Thyroid gland (tissue), 4 donors: Measurements from ENCODE around the gene EPB41. TPM values are rescaled to one million over a fixed set of nuclear protein-coding genes. Genes with fewer than 3 reads are reported as not detected.

ENCODE experiments used
- DNase-seq, 2 donors: peaks; one replicate each; pipeline ENCODE4 v3.0.0-alpha.2; 2019
- H3K27ac ChIP-seq, 3 donors: fragments of 200-600 bp; sonication (generic); 1 replicate in 2 of 3; 2 replicates in 1 of 3; pipeline ENCODE4 v1.5.1; 2016 to 2019; ENCODE audit warnings: mild to moderate bottlenecking in 1 of 3, moderate library complexity in 1 of 3
- H3K27me3 ChIP-seq: fragments of 200-600 bp; sonication (generic); one replicate; pipeline ENCODE4 v1.5.1; 2019
- H3K36me3 ChIP-seq, 2 donors: fragments of 200-600 bp; sonication (generic); one replicate each; pipeline ENCODE4 v1.5.1; 2016 to 2019
- H3K4me1 ChIP-seq, 2 donors: fragments of 200-600 bp; sonication (generic); one replicate each; pipeline ENCODE4 v1.5.1; 2017 to 2019
- H3K4me3 ChIP-seq, 3 donors: fragments of 200-600 bp; sonication (generic); replicated peaks in 1 of 3; 1 replicate in 2 of 3; 2 replicates in 1 of 3; pipeline ENCODE4 v1.5.1; 2016; ENCODE audit warnings: mild to moderate bottlenecking in 1 of 3
- H3K9me3 ChIP-seq: fragments of 200-600 bp; sonication (generic); one replicate; pipeline ENCODE4 v1.5.1; 2017
- CTCF ChIP-seq, 6 experiments: fragments of 200-600 bp in 3 of 6; fragments of 450-650 bp in 3 of 6; sonication (generic) in 3 of 6; IDR thresholded peaks; one replicate each; pipeline ENCODE4 v1.5.1; 2016 to 2019; ENCODE audit warnings: antibody characterized with exemption in 6 of 6, mild to moderate bottlenecking in 2 of 6, inconsistent platforms in 1 of 6, moderate library complexity in 1 of 6
- POLR2A ChIP-seq, 2 donors: fragments of 450-650 bp; IDR thresholded peaks; one replicate each; pipeline ENCODE4 v1.6.1; 2017; ENCODE audit warnings: antibody characterized with exemption in 2 of 2, mild to moderate bottlenecking in 2 of 2, moderate library complexity in 1 of 2
- WGBS, 2 donors: methylation state at CpG; one replicate each; pipeline ENCODE4 v1.1.5; 2017; 5-methylcytosine and 5-hydroxymethylcytosine counted together
- intact Hi-C: fragments of 100-400 bp; cut with DNase I; formaldehyde crosslinking; loops from one replicate; pipeline ENCODE4 v1.15.1; 2023
- total RNA-seq, 4 donors: library from RNA; depleted of rRNA; stranded (reverse); fragments of >200 nt; gene quantifications; one replicate each; pipeline ENCODE4 v1.2.3, GENCODE V29; 2016

EPB41 gene
- total RNA-seq, 4 donors from 2014 or later: 59.7 to 102 (median 80.2) TPM

DNA sequence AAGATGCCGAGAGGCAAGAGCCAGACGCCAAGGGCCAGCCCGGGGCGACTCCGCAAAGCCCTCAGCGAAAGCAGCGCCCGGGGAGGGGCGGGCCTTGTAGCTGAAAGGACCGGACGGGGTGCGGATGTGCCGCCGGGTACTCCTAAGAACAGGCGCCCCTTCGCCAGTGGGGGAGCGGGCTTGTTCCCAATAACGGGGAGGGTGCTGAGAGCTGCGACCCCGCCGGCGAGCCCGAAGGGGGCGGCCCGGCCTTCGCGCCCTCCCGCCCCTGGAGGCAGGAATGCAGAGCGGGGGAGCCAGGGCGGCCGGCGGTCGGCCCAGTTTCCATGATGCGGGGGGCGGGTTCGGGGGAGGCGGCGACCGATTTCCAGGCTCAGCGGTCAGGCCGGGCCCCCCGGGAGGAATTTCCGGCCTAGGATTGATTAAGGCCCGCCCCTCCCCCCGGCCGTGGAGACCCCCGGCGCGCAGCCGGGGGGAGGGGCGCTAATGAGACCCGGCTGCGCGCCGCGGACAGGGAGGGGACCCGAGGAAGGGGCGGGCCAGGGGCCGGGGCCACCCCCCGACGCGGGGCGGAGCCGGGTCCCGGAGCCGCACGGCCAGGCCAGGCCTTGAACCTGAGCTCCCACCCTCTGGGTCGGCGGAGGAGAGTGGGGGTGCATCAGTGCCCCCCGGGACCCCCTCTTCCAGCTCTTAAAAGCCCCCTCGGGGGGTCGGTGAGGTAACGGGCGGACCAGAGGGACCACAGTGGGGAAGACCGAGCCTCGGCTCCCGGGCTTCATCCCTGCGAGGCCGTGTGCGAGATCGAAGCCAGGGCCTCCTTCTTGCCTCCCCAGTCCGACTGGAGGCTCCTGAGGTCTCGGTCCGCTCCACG is 210.2 kb downstream of the EPB41 start:
- no peaks in the 10 kb centered on the region for H3K36me3 ChIP-seq
- peak; percentile 52 to 58 for DNase-seq
- peak overlapping the region; percentile 71 to 84 (median 81) for H3K27ac ChIP-seq
- peaks cover 7% of the 10 kb centered on the region for H3K27me3 ChIP-seq
- H3K9me3 ChIP-seq: no peaks in the 10 kb centered on the region
- H3K4me3 ChIP-seq: peak overlapping the region; percentile 0 to 69 (median 50)
- WGBS, 2 donors: 0 to 10% methylated on average over 1 to 18 of the region's 85 CpGs
- intact Hi-C loops: loop anchor here (5.0 kb wide), 1 partner anchor 58 kb away; the partner anchor contains the start of gene SRSF4
- H3K4me1 ChIP-seq: peaks cover 26 to 33% of the 10 kb centered on the region in 2 donors
- TF ChIP-seq CTCF (IDR thresholded peaks at IDR 0.05): peak; percentile 24 to 80 (median 46)
- TF ChIP-seq POLR2A (IDR thresholded peaks at IDR 0.05): peak in 1 of 2 donors; percentile 32

GRCh38 chr1:29125237-29125641 is 210.9 kb downstream of the EPB41 start:
- WGBS, 2 donors: 65 to 69% methylated on average over 14 of the region's 14 CpGs
- Histone ChIP-seq H3K9me3 (no peaks in the 10 kb centered on the region), H3K4me1 (peaks cover 26 to 33% of the 10 kb centered on the region in 2 donors), H3K4me3 (peak overlapping the region in 1 of 3 donors; percentile 50), H3K27ac (peak overlapping the region; percentile 71 to 84 (median 81)), H3K27me3 (peaks cover 7% of the 10 kb centered on the region), H3K36me3 (no peaks in the 10 kb centered on the region)
- intact Hi-C loops: loop anchor here (5.0 kb wide), 1 partner anchor 57 kb away; the partner anchor contains the start of gene SRSF4
- no peak for TF ChIP-seq CTCF (IDR thresholded peaks at IDR 0.05)
- TF ChIP-seq POLR2A (IDR thresholded peaks at IDR 0.05): no peak
- no peak for DNase-seq

DNA sequence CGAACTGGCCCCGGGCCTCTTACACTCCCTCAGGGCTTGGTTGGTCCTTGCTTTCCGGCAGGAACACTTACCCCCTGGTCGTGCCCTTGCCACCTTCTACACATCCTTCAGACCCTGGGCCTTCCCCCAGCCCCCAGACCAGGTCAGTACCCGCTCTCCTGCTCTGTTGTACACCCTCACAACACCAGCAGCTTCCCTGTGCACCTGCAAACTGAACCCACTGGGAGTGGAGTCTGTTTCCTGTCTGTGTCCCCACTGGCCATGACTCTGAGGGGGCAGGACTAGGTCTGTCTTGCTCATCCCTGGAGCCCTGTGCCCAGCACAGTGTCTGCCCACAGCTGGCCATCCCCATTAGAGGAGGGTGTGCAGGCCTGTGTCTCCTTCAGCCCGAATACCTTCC is 211.4 kb downstream of the EPB41 start:
- DNase-seq: no peak
- Histone ChIP-seq H3K9me3 (no peaks in the 10 kb centered on the region), H3K4me3 (no peak overlapping the region), H3K27ac (no peak overlapping the region), H3K36me3 (no peaks in the 10 kb centered on the region), H3K4me1 (peaks cover 26 to 33% of the 10 kb centered on the region in 2 donors), H3K27me3 (peaks cover 7% of the 10 kb centered on the region)
- intact Hi-C loops: loop anchor here (5.0 kb wide), 1 partner anchor 57 kb away; the partner anchor contains the start of gene SRSF4
- 94% methylated on average over 6 of the region's 6 CpGs for WGBS, 2 donors
- no peak for TF ChIP-seq CTCF (IDR thresholded peaks at IDR 0.05)
- no peak for TF ChIP-seq POLR2A (IDR thresholded peaks at IDR 0.05)

DNA sequence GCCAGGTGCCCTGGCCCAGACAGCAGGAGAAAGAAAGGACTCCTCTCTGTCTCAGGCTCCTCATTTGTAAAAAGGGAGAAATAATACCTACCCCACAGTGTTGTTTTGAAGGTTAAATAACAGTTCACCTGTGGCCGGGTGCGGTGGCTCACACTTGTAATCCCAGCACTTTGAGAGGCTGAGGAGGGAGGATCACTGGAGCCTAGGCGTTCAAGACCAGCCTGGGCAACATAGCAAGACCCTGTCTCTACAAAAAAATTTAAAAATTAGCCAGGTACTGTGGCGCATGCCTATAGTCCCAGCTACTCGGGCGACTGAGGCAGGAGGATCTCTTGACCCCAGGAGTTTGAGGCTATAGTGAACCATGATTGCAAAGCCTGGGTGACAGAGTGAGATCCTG is 211.8 kb downstream of the EPB41 start:
- intact Hi-C loops: loop anchor here (5.0 kb wide), 1 partner anchor 56 kb away; the partner anchor contains the start of gene SRSF4
- H3K27me3 ChIP-seq: peaks cover 7% of the 10 kb centered on the region
- no peak for DNase-seq
- H3K36me3 ChIP-seq: no peaks in the 10 kb centered on the region
- no peak overlapping the region for H3K4me3 ChIP-seq
- H3K4me1 ChIP-seq: peaks cover 26 to 33% of the 10 kb centered on the region in 2 donors
- no peak for TF ChIP-seq CTCF (IDR thresholded peaks at IDR 0.05)
- no peak for TF ChIP-seq POLR2A (IDR thresholded peaks at IDR 0.05)
- no peaks in the 10 kb centered on the region for H3K9me3 ChIP-seq
- WGBS, 2 donors: 96 to 100% methylated on average over 6 of the region's 6 CpGs
- no peak overlapping the region for H3K27ac ChIP-seq

DNA sequence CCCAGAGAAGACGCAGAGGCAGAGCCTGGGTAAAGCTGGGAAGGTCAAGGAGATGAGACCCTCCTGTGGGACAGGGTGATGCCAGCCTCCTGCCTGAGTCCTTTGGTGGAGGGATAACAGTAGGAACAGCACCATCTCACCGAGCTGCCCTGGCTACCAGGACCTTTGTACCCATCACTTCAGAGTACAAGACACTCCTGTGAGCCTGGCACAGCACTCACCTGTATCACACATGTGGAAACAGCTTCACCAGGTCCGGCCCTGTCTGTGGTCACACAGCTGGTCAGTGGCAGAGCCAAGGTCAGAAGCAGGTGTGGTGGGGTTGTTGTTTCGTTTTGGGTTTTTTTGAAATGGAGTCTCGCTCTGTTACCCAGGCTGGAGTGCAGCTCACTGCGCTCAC is 214.4 kb downstream of the EPB41 start:
- Histone ChIP-seq H3K9me3 (no peaks in the 10 kb centered on the region), H3K27me3 (no peaks in the 10 kb centered on the region), H3K27ac (no peak overlapping the region), H3K4me3 (no peak overlapping the region), H3K36me3 (no peaks in the 10 kb centered on the region), H3K4me1 (peaks cover 14 to 15% of the 10 kb centered on the region in 2 donors)
- WGBS, 2 donors: 84 to 94% methylated on average over 6 of the region's 6 CpGs
- TF ChIP-seq CTCF (IDR thresholded peaks at IDR 0.05) (no peak), POLR2A (IDR thresholded peaks at IDR 0.05) (no peak)
- intact Hi-C loops: loop anchor here (5.0 kb wide), 1 partner anchor 54 kb away; the partner anchor contains the start of gene SRSF4
- DNase-seq: no peak
